K562 (cell line): ENCODE measurements around the gene RNU11. TPM values are rescaled to one million over a fixed set of nuclear protein-coding genes. Genes with fewer than 3 reads are reported as not detected.

Experiments
- ATAC-seq: fragments of 200-7000 bp; cut with Tn5 transposase; 3 replicates; pipeline ENCODE4 v1.9.1; 2020; ENCODE audit warnings: moderate library complexity
- BruUV-seq: library from RNA; stranded (reverse); fragments of 400-500 nt; replicated peaks from 2 replicates; lab custom pipeline; 2021; lab: Mats Ljungman, UMichigan
- CTCF ChIA-PET: fragments of 300-600 bp; formaldehyde crosslinking; extraction: SDS; loops from one replicate; lab custom pipeline; 2021; ENCODE audit warnings: low intra/inter-chr PET ratio; lab: Yijun Ruan, JAX
- POLR2A ChIA-PET: fragments of 300-600, 350-650 bp; sonication (Branson Sonifier 250); formaldehyde crosslinking; extraction: SDS; loops from one replicate; lab custom pipeline; 2021; ENCODE audit warnings: antibody characterized with exemption, inconsistent platforms; lab: Yijun Ruan, JAX
- DNase-seq, 4 experiments: peaks; one replicate each; pipeline versions ENCODE4 v3.0.0 to v3.0.0-alpha.2; 2011 to 2018; ENCODE audit warnings: low spot score in 3 of 4, mixed read lengths in 3 of 4; ENCODE audit errors: extremely low read depth in 1 of 4
- FAIRE-seq: peaks from 2 replicates; lab custom pipeline; 2011; peaks lifted over from hg19 to GRCh38; lab: Jason Lieb, UNC
- H2AFZ ChIP-seq: 2 replicates; pipeline ENCODE4 v1.6.0; 2011; ENCODE audit warnings: low read depth, low read length, control low read depth, inconsistent platforms
- H3K27ac ChIP-seq: fragments of 200-600 bp; 3 replicates; pipeline ENCODE4 v1.8.0; 2011; ENCODE audit warnings: low read depth, mild to moderate bottlenecking, control low read depth, inconsistent platforms, low read length, moderate library complexity, mixed read lengths; ENCODE audit errors: extremely low read depth
- H3K27me3 ChIP-seq, 2 experiments: fragments of 300-600 bp in 1 of 2; 2 replicates in 1 of 2; 3 replicates in 1 of 2; pipeline versions ENCODE4 v1.6.0 to v1.8.0; 2011; ENCODE audit warnings: inconsistent platforms in 2 of 2, low read length in 2 of 2, mild to moderate bottlenecking in 1 of 2, mixed read lengths in 1 of 2, moderate library complexity in 1 of 2; ENCODE audit not compliant: control insufficient read depth in 2 of 2, insufficient read depth in 2 of 2
- H3K36me3 ChIP-seq: fragments of 300-600 bp; 3 replicates; pipeline ENCODE4 v1.8.0; 2011; ENCODE audit warnings: mild to moderate bottlenecking, low read length, inconsistent platforms; ENCODE audit not compliant: control insufficient read depth, insufficient read depth
- H3K4me1 ChIP-seq, 2 experiments: fragments of 200-600 bp in 1 of 2; replicated peaks in 1 of 2; 2 replicates in 1 of 2; 3 replicates in 1 of 2; pipeline versions ENCODE4 v1.5.1 to v1.8.0; 2011; ENCODE audit warnings: inconsistent platforms in 2 of 2, low read length in 2 of 2, mild to moderate bottlenecking in 1 of 2, mixed read lengths in 1 of 2, moderate library complexity in 1 of 2; ENCODE audit not compliant: control insufficient read depth in 2 of 2, insufficient read depth in 2 of 2
- H3K4me2 ChIP-seq: 2 replicates; pipeline ENCODE4 v1.6.1; 2011; ENCODE audit warnings: low read length, control low read depth, inconsistent platforms, mixed read lengths; ENCODE audit not compliant: insufficient read depth
- H3K4me3 ChIP-seq: fragments of 200-600 bp; sonication (generic), shearing (Covaris generic); 2 replicates; pipeline ENCODE4 v1.5.1; 2016; ENCODE audit warnings: control low read depth, inconsistent platforms
- H3K79me2 ChIP-seq: fragments of 200-600 bp; 3 replicates; pipeline ENCODE4 v1.8.0; 2011; ENCODE audit warnings: low read length, inconsistent platforms; ENCODE audit not compliant: control insufficient read depth, insufficient read depth
- H3K9ac ChIP-seq, 2 experiments: 2 replicates each; pipeline versions ENCODE4 v1.6.0 to v1.6.1; 2011; ENCODE audit warnings: low read depth in 2 of 2, low read length in 2 of 2, control low read depth in 1 of 2, inconsistent platforms in 1 of 2, mild to moderate bottlenecking in 1 of 2, mixed read lengths in 1 of 2; ENCODE audit not compliant: insufficient read depth in 1 of 2
- H3K9me1 ChIP-seq: one replicate; pipeline ENCODE4 v1.6.0; 2011; ENCODE audit warnings: inconsistent platforms, mild to moderate bottlenecking, low read length, moderate library complexity; ENCODE audit not compliant: control insufficient read depth, insufficient read depth
- H3K9me3 ChIP-seq: replicated peaks from 2 replicates; pipeline ENCODE4 v1.5.1; 2011; ENCODE audit warnings: low read depth, low read length, inconsistent platforms; ENCODE audit not compliant: control insufficient read depth, insufficient read depth
- H4K20me1 ChIP-seq: replicated peaks from 2 replicates; pipeline ENCODE4 v1.6.1; 2011; ENCODE audit warnings: low read length, inconsistent platforms, mixed read lengths; ENCODE audit not compliant: control insufficient read depth, insufficient read depth
- RBM39 ChIP-seq: fragments of 200-400 bp; formaldehyde crosslinking; optimal IDR thresholded peaks from 2 replicates; pipeline ENCODE3; 2018; ENCODE audit warnings: low read depth, low read length
- TCF7 ChIP-seq: sonication (generic); IDR thresholded peaks from 2 replicates; pipeline ENCODE4 v1.6.1; 2016; ENCODE audit warnings: antibody characterized with exemption, borderline replicate concordance
- ZNF274 ChIP-seq: IDR thresholded peaks from 2 replicates; pipeline ENCODE4 v1.6.1; 2011; ENCODE audit warnings: low read depth, mild to moderate bottlenecking, low read length, moderate library complexity, borderline replicate concordance
- ZNF766 ChIP-seq: fragments of 200-800 bp; sonication (Bioruptor generic); conservative IDR thresholded peaks from 2 replicates; pipeline ENCODE4 v1.6.1; 2016; ENCODE audit warnings: missing genetic modification characterization, missing compliant biosample characterization
- WGBS: fragments of 100-300 bp; shearing (Covaris generic); methylation state at CpG from one replicate; pipeline ENCODE4 v1.1.6; 2016; ENCODE audit warnings: low coverage, mixed read lengths; ENCODE audit not compliant: insufficient coverage; ENCODE audit errors: missing lambda C conversion rate; 5-methylcytosine and 5-hydroxymethylcytosine counted together
- in situ Hi-C: fragments of 300-500 bp; cut with MboI; formaldehyde crosslinking; loops from 4 replicates; pipeline ENCODE4 v1.15.0; 2018; ENCODE audit warnings: inconsistent platforms, mixed read lengths
- intact Hi-C: fragments of 100-400 bp; cut with micrococcal nuclease; formaldehyde crosslinking; loops from 2 replicates; pipeline ENCODE4 v1.14.2; 2022
- polyA plus RNA-seq, 8 experiments: library from polyadenylated mRNA; depleted of rRNA in 4 of 8; stranded (reverse) in 5 of 8; unstranded in 3 of 8; fragments of >200 nt; fragmentation: Nextera tagmentation in 2 of 8; fragmentation: Illumina TruSeq in 1 of 8; extraction: Ambion mirVana in 2 of 8; extraction: Trizol in 1 of 8; gene quantifications; 2 replicates each; pipeline versions ENCODE4 v1.2.1 to v1.2.3, GENCODE V29; 2011 to 2014; ENCODE audit warnings: inconsistent platforms in 1 of 8, missing spikeins in 1 of 8
- total RNA-seq, 7 experiments: library from RNA; depleted of rRNA in 6 of 7; stranded (reverse); fragments of >200 nt in 6 of 7; fragmentation: Illumina TruSeq in 2 of 7; extraction: Trizol in 2 of 7; gene quantifications; 2 replicates each; pipeline versions ENCODE4 v1.2.1 to v1.2.3, GENCODE V29; 2011 to 2021; ENCODE audit warnings: low replicate concordance in 1 of 7
- TF ChIP-seq, protein P1 (sequence below): sonication (generic); formaldehyde crosslinking; IDR thresholded peaks from 2 replicates; pipeline ENCODE4 v1.8.0; 2022; ENCODE audit warnings: mild to moderate bottlenecking, missing genetic modification reagents, borderline replicate concordance
- TF ChIP-seq, protein P2 (sequence below): fragments of 250-450 bp; sonication (Bioruptor Pico); IDR thresholded peaks from 2 replicates; pipeline ENCODE4 v1.4.0; 2020; ENCODE audit warnings: mild to moderate bottlenecking, moderate library complexity
- TF ChIP-seq, protein P3 (sequence below): sonication (generic); formaldehyde crosslinking; IDR thresholded peaks from 2 replicates; pipeline ENCODE4 v1.8.0; 2022; ENCODE audit warnings: missing genetic modification reagents, mild to moderate bottlenecking, moderate library complexity, borderline replicate concordance

The RNU11 gene
- total and polyA plus RNA-seq, 9 of the 15 experiments (the other 6 are each of a cell fraction or from before 2014, with no cell fraction given): not detected

DNA sequence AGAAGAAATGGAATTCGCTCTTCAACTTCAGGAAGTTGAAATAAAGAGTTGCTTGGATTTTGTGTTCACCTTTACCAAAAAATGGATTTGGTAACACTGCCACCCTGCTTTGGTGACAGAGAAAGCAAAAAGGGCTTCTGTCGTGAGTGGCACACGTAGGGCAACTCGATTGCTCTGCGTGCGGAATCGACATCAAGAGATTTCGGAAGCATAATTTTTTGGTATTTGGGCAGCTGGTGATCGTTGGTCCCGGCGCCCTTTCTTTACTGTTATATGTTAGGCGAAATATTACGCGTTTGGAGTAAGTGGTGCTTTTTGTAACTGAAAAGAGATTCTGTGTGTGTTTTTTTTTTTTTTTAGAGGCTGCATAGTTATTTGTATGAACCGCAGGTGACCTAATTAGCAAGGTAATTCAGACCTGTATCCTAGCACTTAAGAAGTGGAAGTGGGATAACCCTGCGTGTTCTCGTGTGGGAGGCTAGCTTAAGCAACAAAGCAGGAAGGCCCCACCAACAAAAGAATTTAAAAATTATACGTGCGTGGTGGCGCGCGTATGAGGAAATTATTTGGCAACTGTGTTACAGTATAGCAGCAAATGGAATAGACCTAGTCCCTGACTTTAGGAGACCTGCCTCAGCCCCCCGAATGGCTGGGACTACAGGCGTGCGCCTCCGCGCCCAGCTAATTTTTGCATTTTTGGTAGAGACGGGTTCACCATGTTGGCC is at the start of gene RNU11 (continued):
- TF ChIP-seq, protein P1, sequence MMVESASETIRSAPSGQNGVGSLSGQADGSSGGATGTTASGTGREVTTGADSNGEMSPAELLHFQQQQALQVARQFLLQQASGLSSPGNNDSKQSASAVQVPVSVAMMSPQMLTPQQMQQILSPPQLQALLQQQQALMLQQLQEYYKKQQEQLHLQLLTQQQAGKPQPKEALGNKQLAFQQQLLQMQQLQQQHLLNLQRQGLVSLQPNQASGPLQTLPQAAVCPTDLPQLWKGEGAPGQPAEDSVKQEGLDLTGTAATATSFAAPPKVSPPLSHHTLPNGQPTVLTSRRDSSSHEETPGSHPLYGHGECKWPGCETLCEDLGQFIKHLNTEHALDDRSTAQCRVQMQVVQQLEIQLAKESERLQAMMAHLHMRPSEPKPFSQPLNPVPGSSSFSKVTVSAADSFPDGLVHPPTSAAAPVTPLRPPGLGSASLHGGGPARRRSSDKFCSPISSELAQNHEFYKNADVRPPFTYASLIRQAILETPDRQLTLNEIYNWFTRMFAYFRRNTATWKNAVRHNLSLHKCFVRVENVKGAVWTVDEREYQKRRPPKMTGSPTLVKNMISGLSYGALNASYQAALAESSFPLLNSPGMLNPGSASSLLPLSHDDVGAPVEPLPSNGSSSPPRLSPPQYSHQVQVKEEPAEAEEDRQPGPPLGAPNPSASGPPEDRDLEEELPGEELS (CRISPR knock-in tag): peak; percentile 88
- peak; percentile 100 for TF ChIP-seq RBM39
- TF ChIP-seq, protein P2, sequence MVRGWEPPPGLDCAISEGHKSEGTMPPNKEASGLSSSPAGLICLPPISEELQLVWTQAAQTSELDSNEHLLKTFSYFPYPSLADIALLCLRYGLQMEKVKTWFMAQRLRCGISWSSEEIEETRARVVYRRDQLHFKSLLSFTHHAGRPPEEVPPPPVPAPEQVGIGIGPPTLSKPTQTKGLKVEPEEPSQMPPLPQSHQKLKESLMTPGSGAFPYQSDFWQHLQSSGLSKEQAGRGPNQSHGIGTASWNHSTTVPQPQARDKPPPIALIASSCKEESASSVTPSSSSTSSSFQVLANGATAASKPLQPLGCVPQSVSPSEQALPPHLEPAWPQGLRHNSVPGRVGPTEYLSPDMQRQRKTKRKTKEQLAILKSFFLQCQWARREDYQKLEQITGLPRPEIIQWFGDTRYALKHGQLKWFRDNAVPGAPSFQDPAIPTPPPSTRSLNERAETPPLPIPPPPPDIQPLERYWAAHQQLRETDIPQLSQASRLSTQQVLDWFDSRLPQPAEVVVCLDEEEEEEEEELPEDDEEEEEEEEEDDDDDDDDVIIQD (CRISPR knock-in tag): no peak
- TF ChIP-seq, all 486 proteins: peak for 377

DNA sequence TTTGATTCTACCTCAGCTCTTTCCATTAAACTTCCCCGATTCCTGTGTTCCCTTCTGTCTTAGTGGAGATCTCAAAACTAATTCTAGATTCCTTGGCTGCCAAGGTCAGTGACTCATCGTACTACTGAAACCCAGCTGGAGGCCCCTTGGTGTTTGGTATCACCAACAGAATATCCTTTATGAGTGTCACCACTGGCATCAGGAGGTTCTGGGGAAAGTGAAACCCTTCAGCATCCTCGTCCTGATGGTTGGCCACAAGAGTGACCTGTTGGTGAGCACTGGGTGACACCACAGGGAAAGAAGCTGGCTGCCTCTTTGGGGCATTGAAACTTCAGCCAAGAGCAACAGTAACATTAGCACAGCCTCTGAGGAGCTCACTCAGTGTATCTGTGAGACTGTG is 46.7 kb upstream of the RNU11 start:
- Histone ChIP-seq H3K9ac (no peak overlapping the region), H3K9me3 (no peaks in the 10 kb centered on the region), H3K9me1 (no peaks in the 10 kb centered on the region), H2AFZ (no peak overlapping the region), H3K4me3 (no peak overlapping the region), H3K36me3 (peaks cover 43% of the 10 kb centered on the region; the same call in 2 of the 3 replicates), H4K20me1 (no peaks in the 10 kb centered on the region), H3K27me3 (no peaks in the 10 kb centered on the region), H3K4me1 (no peaks in the 10 kb centered on the region), H3K4me2 (no peak overlapping the region), H3K79me2 (no peaks in the 10 kb centered on the region), H3K27ac (no peak overlapping the region)
- no peak for ATAC-seq
- BruUV-seq: no TSS peak
- 74% methylated on average over 3 of the region's 3 CpGs for WGBS
- ChIA-PET CTCF (interaction anchor here (0.7 to 3.5 kb wide), 5 partner anchors 83 to 744 kb away, joined by 3 to 56 read pairs (median 8); no protein-coding TSS in a partner anchor), POLR2A (interaction anchor here (0.9 to 7.3 kb wide), 6 partner anchors 20 to 189 kb away, joined by 3 to 81 read pairs (median 6); partner anchors contain the start of gene RCC1)
- intact Hi-C loops: loop anchor here (2.0 to 5.0 kb wide), 5 partner anchors 49 to 509 kb away; partner anchors contain the start of gene TRNAU1AP
- no peak for FAIRE-seq
- no peak for DNase-seq
- in situ Hi-C loops: loop anchor here (5.0 kb wide), 2 partner anchors 84 to 194 kb away; no protein-coding TSS in a partner anchor
- TF ChIP-seq, protein P3, sequence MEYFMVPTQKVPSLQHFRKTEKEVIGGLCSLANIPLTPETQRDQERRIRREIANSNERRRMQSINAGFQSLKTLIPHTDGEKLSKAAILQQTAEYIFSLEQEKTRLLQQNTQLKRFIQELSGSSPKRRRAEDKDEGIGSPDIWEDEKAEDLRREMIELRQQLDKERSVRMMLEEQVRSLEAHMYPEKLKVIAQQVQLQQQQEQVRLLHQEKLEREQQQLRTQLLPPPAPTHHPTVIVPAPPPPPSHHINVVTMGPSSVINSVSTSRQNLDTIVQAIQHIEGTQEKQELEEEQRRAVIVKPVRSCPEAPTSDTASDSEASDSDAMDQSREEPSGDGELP: no peak
- TF ChIP-seq TCF7 (no peak), ZNF274 (no peak), ZNF766 (CRISPR knock-in tag) (no peak)
